ENCODE measurements around the gene CSMD2. TPM values are rescaled to one million over a fixed set of nuclear protein-coding genes. Genes with fewer than 3 reads are reported as not detected.

Gene CSMD2
- total RNA-seq, 1 donor from 2014 or later, result under 0.01 TPM

DNA sequence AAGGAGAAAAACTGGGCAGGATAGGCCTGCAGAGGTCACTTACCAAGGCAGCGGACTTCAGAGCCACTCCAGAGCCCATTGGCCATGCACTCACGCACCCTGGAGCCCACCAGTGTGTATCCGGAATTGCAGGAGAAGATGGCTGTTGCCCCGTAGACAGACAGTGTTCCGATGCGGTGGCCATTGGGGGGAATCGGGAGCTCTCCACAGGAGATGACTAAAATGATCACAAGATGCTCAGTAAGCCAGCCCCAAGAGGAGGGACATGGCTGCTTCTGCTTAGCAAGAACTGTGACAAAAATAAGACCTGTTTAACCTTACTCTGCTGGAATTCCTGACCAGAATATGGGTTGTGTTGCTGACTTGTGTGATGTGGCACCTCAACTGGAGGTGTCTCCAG is 595.7 kb downstream of the CSMD2 start:
- no peak for DNase-seq (ENCODE audit: low read depth in 2 of 2)

DNA sequence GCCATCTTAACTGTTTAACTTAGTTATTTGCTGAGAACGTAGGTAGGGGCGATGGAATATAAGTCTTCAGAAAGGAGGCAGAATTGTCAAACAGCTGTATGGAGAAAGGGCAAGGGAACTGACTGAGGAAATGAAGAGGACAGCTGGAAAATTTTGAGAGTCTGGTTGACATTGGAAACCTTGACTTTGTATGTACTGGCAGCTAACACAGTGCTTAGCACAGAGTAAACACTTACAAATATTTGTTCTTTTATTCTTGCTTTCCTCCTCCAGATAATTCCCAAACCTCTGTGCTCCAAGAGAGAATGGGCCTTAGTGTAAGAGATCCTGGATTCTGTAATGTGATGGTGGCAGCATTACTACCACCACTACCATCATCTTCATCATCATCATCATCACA is 601.3 kb downstream of the CSMD2 start:
- no peak for DNase-seq (ENCODE audit: low read depth in 2 of 2)

DNA sequence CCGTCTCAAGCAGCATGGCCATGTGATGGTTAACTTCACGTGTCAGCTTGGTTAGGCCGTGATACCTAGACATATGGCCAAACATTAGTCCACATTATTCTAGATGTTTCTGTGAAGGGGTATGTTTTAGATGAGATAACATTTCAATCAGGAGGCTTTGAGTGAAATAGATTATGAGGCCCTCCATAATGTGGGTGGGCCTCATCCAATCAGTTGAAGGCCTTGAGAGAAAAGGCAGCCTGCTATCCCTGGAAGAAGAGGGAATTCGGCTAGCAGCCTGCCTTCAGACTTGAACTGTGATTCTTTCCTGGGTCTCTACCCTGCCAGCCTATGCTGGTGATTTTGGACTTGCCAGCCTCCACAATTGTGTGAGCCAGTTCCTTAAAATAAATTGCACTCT is 602.5 kb downstream of the CSMD2 start:
- DNase-seq (ENCODE audit: low read depth in 2 of 2), result no peak

DNA sequence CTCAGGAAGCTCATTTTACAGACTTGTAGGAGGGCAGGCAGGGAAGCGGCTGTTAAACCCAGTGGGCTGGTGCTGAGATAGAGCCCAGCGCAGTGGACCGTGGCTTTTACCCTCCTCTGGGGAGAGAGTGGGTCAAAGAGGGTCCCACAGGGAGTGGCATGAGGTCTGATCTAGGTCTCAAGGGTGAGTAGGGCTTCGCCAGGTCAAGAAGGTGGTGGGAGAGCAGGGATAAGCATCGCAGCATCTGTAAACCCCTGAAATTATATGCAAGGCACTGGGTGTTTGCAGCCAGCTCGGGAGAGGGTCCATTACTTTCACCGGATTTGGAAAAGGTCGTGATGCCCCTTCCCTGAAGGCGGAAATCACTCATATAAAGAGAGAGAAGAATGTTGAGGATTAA is 603.5 kb downstream of the CSMD2 start:
- no peak for DNase-seq (ENCODE audit: low read depth in 2 of 2)

DNA sequence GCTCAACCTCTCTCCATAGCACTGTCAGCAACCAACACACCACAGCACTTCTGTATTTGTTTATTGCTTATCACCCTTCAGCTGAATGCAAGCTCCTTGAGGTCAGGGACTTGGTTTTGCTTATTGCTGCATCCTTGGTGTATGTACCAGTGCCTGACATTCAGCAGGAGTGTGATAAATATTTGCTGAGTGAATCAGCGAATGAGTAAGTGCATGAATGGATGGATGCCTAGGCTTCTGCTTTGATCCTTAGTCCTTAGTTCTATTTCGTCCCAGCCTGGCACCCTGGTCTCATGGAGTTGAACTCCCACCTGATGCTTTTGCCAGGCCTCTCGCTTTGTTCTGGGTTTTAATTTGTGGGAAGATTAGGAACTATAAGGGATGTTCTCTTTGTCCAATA is 604.4 kb downstream of the CSMD2 start:
- no peak for DNase-seq (ENCODE audit: low read depth in 2 of 2)

DNA sequence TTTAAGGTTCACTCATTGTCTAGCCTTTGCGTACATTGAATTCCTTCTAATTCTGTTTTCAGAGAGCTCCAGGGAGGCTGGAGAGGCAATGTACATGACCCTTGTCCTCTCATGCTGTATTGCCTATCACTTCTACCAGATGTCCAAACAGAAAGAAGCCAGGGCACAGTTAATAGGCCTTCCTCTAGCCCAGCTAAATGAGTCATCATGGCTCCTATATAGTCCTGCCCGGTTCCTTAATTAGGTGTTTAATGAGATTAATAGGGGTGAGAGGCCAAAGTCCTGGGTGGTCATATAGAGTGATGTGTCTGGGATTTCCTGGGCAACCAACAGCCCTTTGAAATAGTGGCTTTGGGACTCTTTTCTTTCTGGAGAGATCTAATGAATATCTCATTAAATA is 616.3 kb downstream of the CSMD2 start:
- DNase-seq (ENCODE audit: low read depth in 2 of 2), result no peak

DNA sequence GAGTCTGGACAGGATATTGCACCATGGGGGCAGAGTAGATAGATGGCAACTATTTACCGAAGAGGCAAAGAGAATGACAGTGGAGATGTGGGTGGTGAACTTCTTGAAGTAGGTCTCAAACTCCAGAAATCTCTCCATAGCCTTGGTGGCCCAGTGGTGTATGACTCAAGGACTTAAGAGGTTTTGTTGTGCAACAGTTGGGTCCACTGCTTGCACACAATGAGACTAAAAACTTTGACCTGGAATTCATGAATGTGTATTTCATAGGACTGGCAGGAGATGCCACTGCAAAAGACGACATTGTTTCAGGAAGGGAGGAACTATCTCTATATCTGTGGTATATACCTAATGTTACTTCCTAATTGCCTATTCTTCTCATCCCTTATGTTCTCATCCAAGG is 616.7 kb downstream of the CSMD2 start:
- DNase-seq (ENCODE audit: low read depth in 2 of 2), result no peak

DNA sequence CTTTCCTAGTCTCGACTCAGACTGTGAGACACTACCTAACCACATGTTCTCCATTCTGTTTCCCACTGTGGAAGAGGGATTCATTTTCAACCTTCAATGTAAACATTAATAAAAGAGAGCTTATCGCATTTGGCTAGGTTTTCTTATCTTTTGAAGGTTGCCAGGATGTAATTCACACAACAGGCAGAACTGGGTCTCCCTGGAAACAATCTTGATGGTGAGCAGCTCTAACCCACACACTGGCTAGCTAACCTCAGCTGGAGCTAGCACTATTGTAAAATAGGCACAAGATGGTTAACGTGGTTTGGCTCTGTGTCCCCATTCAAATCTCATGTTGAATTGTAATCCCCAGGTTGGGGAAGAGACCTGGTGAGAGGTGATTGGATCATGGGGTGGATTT is 617.5 kb downstream of the CSMD2 start:
- DNase-seq (ENCODE audit: low read depth in 2 of 2), result no peak

DNA sequence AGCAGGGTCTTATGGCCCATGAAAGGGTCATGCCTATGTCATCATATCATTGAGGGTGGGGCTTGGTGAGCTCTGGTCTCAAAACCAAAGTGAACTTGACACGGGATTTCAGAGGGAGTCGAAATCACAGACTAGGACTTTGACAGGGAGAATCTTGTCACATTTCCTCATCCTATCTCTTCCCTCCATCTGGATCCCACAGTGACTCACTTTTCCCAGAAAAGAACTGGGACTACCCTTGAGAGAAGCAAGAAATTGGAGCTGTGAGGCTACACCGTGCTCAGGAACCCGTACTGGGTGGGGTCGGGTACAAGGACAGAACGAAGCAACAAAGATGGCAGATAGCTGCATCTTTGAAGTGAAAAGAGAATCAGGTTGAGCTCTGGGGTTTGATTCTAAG is 623.1 kb downstream of the CSMD2 start:
- no peak for DNase-seq (ENCODE audit: low read depth in 2 of 2)

DNA sequence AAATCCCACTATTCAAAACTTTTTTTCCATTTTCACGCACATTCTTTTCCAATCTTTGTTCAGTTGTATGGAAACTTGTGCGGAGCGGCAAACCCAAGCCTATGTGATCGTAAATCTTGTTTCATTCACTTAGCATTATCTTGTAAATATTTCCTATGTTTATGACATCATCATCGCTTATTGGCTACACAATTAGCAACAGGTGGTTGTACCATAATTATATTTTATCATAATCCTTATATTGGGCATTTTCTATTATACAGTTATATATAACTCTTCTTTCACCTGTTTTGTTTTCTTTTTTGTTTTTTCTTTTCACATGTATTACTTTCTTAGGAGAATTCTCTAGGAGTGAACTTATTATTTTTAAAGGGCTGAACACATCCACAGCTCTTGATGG is 627.1 kb downstream of the CSMD2 start:
- no peak for DNase-seq (ENCODE audit: low read depth in 2 of 2)

DNA sequence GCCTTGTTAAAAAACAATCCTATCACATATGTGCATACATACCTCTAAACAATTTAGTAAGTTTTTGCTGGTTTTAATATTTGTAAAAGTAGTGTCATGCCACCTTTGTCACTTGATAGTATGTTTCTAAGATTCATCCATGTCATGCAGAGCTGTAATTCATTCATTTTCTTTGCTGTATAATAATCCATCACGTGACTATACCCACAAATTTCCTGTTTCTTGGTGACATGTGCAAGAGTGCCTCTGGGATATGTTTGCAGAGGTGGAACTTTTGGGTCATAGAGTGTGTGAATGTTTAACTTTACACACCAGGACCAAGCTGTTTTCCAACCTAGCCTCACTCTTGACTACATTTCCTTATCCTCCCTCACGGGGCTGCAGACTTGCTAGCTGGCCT is 629.7 kb downstream of the CSMD2 start:
- no peak for DNase-seq (ENCODE audit: low read depth in 2 of 2)

DNA sequence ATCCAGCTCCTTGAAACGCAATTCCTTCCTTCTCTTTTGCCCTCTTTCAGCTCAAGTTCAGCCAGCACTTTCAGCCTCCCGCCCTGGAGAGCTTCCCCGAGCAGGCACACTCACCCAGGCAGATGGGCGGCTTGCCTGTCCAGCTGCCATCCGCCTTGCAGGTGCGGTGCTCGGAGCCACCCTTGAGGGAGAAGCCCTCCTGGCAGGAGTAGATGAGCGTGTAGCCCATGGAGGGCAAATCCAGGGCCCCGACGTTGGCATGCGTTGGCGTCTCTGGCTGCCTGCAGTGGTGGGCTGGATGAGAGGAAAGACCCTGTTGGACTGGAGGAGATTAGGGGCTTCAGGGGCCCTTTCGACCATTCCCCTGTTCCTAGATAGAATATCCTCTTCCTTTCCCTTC is 632.1 kb downstream of the CSMD2 start:
- no peak for DNase-seq (ENCODE audit: low read depth in 2 of 2)

DNA sequence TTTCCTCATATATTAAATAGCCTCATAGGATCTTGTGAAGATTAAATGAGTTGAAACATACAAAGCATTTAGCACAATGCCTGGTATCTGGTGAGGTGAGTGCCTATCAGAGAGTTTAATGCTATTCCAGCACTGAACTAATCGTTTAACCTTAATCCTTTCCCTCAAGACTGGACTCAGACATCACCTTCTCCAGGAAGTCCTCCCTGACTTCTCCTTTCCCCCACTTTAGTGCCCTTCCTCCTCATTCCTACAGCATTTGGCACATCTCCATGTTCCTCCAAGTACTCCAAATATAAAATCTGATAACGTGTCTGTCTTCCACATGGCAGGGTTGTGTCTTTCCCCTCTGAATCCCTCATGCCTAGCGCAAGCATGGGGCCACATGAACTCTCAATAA is 632.8 kb downstream of the CSMD2 start:
- DNase-seq (ENCODE audit: low read depth in 2 of 2), result no peak

DNA sequence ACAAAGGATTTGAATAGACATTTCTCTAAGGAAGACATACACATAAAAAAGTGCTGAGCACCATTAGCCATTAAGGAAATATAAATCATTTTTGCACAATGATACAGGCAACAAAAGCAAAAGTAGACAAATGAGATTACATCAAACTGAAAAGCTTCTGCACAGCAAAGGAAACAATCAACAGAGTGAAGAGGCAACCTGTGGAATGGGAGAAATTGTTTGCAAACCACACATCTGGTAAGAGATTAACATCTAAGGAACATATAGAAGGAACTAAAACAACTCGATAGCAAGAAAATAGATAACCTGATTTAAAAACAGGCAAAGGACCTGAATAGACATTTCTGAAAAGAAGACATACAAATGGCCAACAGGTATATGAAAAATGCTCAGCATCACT is 635.1 kb downstream of the CSMD2 start:
- DNase-seq (ENCODE audit: low read depth in 2 of 2), result no peak

DNA sequence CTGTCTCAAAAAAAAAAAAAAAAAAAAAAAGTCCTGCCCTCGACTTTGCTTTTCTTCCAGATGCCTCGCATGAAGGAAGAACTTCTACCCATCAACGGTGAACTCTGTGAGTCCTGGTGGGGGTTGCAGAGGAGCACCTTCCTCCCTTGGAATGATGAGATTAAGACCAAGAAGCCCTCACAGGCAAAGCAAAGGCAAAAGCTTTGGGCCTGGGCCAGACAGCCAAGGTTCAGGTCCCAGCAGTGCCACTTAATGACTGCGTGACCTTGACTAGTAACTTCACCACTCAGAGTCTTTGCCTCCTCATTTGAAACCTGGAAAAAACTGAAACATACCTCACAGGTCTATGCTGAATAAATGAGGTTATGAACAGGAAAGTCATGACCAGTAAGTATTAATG is 637.1 kb downstream of the CSMD2 start:
- no peak for DNase-seq (ENCODE audit: low read depth in 2 of 2)

DNA sequence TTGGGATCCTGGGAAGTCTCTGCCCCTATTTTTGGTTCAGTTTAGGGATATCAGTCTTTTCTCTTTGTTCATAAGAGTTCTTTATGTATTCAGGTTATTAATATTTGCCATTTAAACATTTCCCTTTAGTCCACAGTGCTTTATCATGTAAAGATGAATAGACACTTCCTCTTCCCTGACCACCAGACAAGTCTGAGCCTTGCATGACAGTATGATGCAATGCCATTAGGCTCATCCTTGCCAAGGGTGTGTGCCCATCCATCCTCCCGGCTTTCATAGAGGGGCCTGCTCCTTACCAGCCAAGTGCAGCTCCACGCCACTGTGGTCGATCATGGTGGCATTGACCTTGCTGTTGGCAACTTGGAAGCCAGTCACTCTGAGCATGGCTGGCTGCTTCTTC is 640.4 kb downstream of the CSMD2 start:
- DNase-seq (ENCODE audit: low read depth in 2 of 2), result no peak

DNA sequence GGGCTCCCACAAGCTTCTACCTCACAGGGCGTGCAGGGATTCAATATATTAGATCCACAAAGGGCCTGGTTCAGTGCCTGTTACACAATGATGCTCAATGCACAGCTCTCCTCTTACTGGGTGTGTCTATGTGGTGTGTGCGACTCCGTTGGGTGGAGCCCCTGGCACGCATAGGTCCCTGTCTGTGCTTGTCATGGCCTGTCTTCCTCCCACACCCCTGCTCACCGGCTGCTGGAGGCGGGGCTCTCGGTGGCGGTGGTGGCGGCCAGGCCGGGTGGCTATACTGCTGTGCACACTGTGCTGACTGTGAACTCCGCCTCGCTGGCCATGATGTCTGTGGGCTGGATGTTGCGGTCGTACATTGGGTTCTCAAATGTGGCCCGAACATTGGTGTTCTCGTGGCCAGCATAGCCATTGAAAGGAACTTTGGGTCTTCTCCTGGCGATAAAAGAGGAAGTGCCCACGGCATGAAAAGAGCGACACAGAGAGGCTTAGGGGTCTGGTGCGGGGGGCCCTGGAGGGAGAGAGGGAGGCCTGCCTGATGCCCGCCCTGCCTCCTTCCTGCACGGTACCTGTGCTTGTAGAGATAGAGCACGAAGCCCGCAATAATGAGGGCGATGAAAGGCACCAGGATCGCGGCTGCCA is 645.7 kb downstream of the CSMD2 start:
- DNase-seq (ENCODE audit: low read depth in 2 of 2), result no peak

DNA sequence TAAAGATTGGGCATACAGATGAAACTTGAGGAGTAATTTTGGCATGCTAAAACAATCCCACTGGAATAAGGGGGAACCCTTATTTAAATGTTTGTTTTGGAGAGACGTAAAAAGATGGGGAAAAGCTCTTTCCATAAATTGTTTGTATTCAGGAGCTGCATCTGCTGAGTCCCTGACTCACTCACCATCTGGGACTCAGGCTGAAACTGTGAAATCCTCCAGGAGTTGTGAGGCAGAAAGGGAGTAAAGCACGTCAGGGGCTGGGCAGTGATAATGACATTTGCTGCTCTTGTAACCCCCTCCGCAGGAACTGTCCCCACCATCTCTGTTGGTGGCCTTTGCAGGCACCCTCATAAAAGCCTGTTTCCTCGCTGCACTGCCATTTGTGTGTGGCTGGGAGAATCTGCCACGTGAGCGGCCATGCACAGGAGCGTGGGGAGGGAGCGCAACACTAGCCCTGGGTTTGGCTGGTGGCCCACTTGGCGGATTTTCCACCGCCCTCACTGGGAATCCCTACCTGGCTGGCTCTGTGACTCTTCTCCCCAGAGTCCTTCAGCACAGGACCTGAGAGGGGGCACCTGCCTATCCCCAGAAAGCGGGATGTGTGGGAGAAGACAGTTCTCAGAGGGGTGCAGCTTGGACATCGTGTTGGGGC is 647.3 kb downstream of the CSMD2 start:
- DNase-seq (ENCODE audit: low read depth in 2 of 2), result no peak

DNA sequence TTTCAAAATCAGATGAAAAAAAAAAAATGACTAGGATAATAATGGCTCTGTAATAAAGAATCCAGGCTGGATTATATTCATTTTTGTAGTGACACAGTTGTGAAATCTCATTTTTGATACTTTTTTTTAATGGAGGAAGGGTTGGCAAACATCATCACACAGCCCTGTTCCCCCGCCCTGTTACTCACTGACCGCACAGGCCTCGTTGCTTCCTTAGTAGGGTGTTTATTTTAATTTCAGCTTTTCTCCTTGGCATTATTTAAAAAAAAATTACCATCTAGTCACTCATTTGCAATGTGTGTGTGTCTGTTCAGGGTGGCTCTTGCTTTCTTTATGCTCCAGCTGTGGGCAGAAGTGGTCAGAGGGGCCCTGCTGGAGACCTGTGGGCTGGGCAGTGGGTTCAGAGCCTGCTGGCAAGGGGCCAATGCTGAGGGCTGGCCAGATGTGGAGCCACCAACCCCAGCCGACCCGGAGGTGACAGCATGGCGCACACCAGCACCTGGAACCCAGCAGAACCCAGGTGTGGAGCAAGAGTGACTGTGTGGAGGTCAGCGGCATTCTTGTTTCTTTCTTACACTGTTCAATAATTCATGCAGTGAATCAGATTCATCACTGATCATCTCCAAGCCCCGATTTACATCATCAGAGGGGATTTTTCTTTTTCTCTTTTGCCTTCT is 648.0 kb downstream of the CSMD2 start:
- DNase-seq (ENCODE audit: low read depth in 2 of 2), result no peak

DNA sequence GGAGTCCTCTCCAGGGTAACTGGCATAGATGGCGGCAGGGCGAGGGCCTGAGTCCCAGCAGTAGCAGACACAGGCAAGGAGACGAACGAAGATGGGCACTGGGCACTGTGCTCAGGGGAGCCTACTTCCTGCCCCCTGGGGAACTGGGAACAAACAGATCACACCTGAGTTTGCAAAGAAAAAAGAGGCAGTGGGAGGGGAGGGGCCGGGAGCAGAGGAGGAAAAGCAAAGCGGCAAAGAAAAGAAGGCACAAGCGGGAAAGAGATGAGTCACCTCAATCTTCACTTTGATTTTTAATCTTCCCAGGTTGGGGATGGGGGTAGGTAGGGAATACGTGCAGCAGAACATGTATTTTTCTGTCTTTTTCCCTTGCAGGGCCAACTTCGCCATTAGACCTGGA is 648.6 kb downstream of the CSMD2 start:
- DNase-seq (ENCODE audit: low read depth in 2 of 2), result no peak

DNA sequence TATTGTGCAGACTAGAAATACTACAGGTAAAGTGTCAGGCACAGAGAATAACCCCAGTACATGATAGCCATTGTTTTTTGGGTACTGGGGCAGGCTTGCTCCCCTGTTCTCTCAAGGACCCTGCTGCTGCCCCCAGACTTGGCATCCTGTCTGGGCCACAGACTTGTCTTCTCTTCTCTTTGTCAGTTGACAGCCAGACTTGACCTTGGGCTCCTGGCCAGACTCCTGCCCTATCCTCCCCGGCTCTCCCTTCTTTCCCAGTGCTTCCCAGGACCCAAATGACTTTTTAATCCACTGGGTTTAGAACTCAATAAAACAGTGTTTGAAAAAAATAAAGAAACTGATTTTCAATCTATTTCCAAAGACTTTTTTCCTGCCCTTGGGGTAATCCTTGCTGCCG is 649.4 kb downstream of the CSMD2 start:
- no peak for DNase-seq (ENCODE audit: low read depth in 2 of 2)

DNA sequence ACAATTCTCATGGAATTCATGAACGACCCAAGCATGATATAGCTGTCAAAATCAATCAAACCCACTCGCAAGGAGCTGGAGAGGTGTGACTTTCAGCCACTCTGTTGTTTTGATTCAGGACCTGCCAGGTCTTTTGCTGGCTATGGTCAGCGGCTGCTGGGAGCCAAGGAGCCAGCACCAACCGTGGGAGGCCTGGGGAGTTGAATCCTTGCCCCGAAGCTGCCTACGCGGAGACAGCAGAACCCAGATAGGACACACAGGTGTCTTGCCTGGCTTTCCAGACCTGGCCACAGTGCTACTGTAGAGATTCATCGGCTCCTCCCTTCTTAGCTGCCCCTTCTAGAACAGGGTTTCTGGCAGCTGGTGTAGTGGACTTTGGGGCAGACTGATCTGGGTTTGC is 649.9 kb downstream of the CSMD2 start:
- no peak for DNase-seq (ENCODE audit: low read depth in 2 of 2)
